Measurements from ENCODE around the gene KIF4A.

The KIF4A gene

GRCh38 chrX:70421618-70422017 is 131.7 kb downstream of the KIF4A start:
- Histone ChIP-seq H3K4me3 (ENCODE audit: low read length) (no peak overlapping the region), H4K20me1 (ENCODE audit: insufficient read depth, low read length) (no peaks in the 10 kb centered on the region), H3K27ac (ENCODE audit: low read length) (no peak overlapping the region), H3K9ac (ENCODE audit: low read length) (no peak overlapping the region), H2AFZ (ENCODE audit: low read depth, low read length) (no peak overlapping the region), H3K79me2 (ENCODE audit: low read length) (no peaks in the 10 kb centered on the region), H3K36me3 (replicated peaks; ENCODE audit: low read depth, low read length) (peaks cover 7% of the 10 kb centered on the region), H3K4me1 (ENCODE audit: low read length) (no peaks in the 10 kb centered on the region), H3K27me3 (ENCODE audit: low read depth, low read length) (no peaks in the 10 kb centered on the region), H3K4me2 (ENCODE audit: low read length) (no peak overlapping the region), H3K9me3 (ENCODE audit: insufficient read depth, low read length) (no peaks in the 10 kb centered on the region)
- TF ChIP-seq EZH2phosphoT487 (IDR thresholded peaks at IDR 0.05; ENCODE audit: low read depth) (no peak), CTCF (IDR thresholded peaks at IDR 0.05; ENCODE audit: low read depth, low read length) (no peak)

- Histone ChIP-seq H3K36me3 (replicated peaks; ENCODE audit: low read depth, low read length) (peaks cover 7% of the 10 kb centered on the region), H3K27ac (ENCODE audit: low read length) (no peak within 1 kb of the TSS), H3K79me2 (ENCODE audit: low read length) (no peaks in the 10 kb centered on the region), H3K9me3 (ENCODE audit: insufficient read depth, low read length) (no peaks in the 10 kb centered on the region), H3K4me1 (ENCODE audit: low read length) (peaks cover 7% of the 10 kb centered on the region), H2AFZ (ENCODE audit: low read depth, low read length) (no peak within 1 kb of the TSS), H3K27me3 (ENCODE audit: low read depth, low read length) (no peaks in the 10 kb centered on the region), H3K4me3 (ENCODE audit: low read length) (no peak within 1 kb of the TSS), H3K4me2 (ENCODE audit: low read length) (no peak within 1 kb of the TSS), H4K20me1 (ENCODE audit: insufficient read depth, low read length) (no peaks in the 10 kb centered on the region), H3K9ac (ENCODE audit: low read length) (no peak within 1 kb of the TSS)
- TF ChIP-seq CTCF (IDR thresholded peaks at IDR 0.05; ENCODE audit: low read depth, low read length) (no peak), EZH2phosphoT487 (IDR thresholded peaks at IDR 0.05; ENCODE audit: low read depth) (no peak)
Observed at GRCh38 chrX:70422851-70423341, 133.0 kb downstream of the KIF4A start, which contains the start of gene GDPD2. TSS of gene GDPD2 (plus strand) at chrX:70423314. CDS start at chrX:70424985, 1,671 bp downstream.

- Histone ChIP-seq H3K27ac (ENCODE audit: low read length) (no peak overlapping the region), H3K27me3 (ENCODE audit: low read depth, low read length) (no peaks in the 10 kb centered on the region), H2AFZ (ENCODE audit: low read depth, low read length) (no peak overlapping the region), H3K4me2 (ENCODE audit: low read length) (no peak overlapping the region), H3K36me3 (replicated peaks; ENCODE audit: low read depth, low read length) (no peaks in the 10 kb centered on the region), H3K4me3 (ENCODE audit: low read length) (no peak overlapping the region), H3K9ac (ENCODE audit: low read length) (no peak overlapping the region), H3K79me2 (ENCODE audit: low read length) (no peaks in the 10 kb centered on the region), H3K4me1 (ENCODE audit: low read length) (peaks cover 7% of the 10 kb centered on the region), H4K20me1 (ENCODE audit: insufficient read depth, low read length) (no peaks in the 10 kb centered on the region), H3K9me3 (ENCODE audit: insufficient read depth, low read length) (no peaks in the 10 kb centered on the region)
- no peak for TF ChIP-seq CTCF (IDR thresholded peaks at IDR 0.05; ENCODE audit: low read depth, low read length)
- TF ChIP-seq EZH2phosphoT487 (IDR thresholded peaks at IDR 0.05; ENCODE audit: low read depth), result no peak
Observed at GRCh38 chrX:70423936-70424675, 134.2 kb downstream of the KIF4A start.

- Histone ChIP-seq H3K79me2 (ENCODE audit: low read length) (no peaks in the 10 kb centered on the region), H2AFZ (ENCODE audit: low read depth, low read length) (no peak overlapping the region), H3K9ac (ENCODE audit: low read length) (no peak overlapping the region), H3K27ac (ENCODE audit: low read length) (no peak overlapping the region), H3K27me3 (ENCODE audit: low read depth, low read length) (no peaks in the 10 kb centered on the region), H3K9me3 (ENCODE audit: insufficient read depth, low read length) (no peaks in the 10 kb centered on the region), H3K4me2 (ENCODE audit: low read length) (no peak overlapping the region), H4K20me1 (ENCODE audit: insufficient read depth, low read length) (no peaks in the 10 kb centered on the region), H3K4me1 (ENCODE audit: low read length) (peaks cover 7% of the 10 kb centered on the region), H3K36me3 (replicated peaks; ENCODE audit: low read depth, low read length) (no peaks in the 10 kb centered on the region), H3K4me3 (ENCODE audit: low read length) (no peak overlapping the region)
- no peak for TF ChIP-seq CTCF (IDR thresholded peaks at IDR 0.05; ENCODE audit: low read depth, low read length)
- TF ChIP-seq EZH2phosphoT487 (IDR thresholded peaks at IDR 0.05; ENCODE audit: low read depth), result no peak
Observed at GRCh38 chrX:70424801-70425200, 134.9 kb downstream of the KIF4A start.
